Effector memory CD8-positive, alpha-beta T cell (primary cell): Measurements from ENCODE around the gene PTPA.

Experiments
- ATAC-seq: fragments of 150-1000 bp; cut with Tn5 transposase; replicated peaks from 2 replicates; pipeline ENCODE4 v1.10.0; 2021; ENCODE audit warnings: mild to moderate bottlenecking, moderate library complexity
- DNase-seq, 3 experiments: peaks; one replicate each; pipeline ENCODE4 v3.0.0; 2021
- H3K27ac Mint-ChIP-seq, 2 donors: one replicate each; pipeline ENCODE4 v1.8.0; 2022; ENCODE audit warnings: mild to moderate bottlenecking in 2 of 2, mixed read lengths in 2 of 2, moderate library complexity in 2 of 2
- H3K27me3 Mint-ChIP-seq, 2 donors: one replicate each; pipeline ENCODE4 v1.8.0; 2022; ENCODE audit warnings: mixed read lengths in 2 of 2
- H3K36me3 Mint-ChIP-seq: one replicate; pipeline ENCODE4 v1.8.0; 2022; ENCODE audit warnings: mild to moderate bottlenecking, moderate library complexity, mixed read lengths; ENCODE audit not compliant: insufficient read depth
- H3K4me1 Mint-ChIP-seq, 2 donors: one replicate each; pipeline ENCODE4 v1.8.0; 2022; ENCODE audit warnings: low read depth in 2 of 2, mixed read lengths in 2 of 2
- H3K4me3 Mint-ChIP-seq, 2 donors: one replicate each; pipeline ENCODE4 v1.8.0; 2022; ENCODE audit warnings: mild to moderate bottlenecking in 2 of 2, mixed read lengths in 2 of 2, moderate library complexity in 2 of 2
- H3K9me3 Mint-ChIP-seq, 2 donors: one replicate each; pipeline ENCODE4 v1.8.0; 2022; ENCODE audit warnings: mixed read lengths in 2 of 2

Gene PTPA

DNA sequence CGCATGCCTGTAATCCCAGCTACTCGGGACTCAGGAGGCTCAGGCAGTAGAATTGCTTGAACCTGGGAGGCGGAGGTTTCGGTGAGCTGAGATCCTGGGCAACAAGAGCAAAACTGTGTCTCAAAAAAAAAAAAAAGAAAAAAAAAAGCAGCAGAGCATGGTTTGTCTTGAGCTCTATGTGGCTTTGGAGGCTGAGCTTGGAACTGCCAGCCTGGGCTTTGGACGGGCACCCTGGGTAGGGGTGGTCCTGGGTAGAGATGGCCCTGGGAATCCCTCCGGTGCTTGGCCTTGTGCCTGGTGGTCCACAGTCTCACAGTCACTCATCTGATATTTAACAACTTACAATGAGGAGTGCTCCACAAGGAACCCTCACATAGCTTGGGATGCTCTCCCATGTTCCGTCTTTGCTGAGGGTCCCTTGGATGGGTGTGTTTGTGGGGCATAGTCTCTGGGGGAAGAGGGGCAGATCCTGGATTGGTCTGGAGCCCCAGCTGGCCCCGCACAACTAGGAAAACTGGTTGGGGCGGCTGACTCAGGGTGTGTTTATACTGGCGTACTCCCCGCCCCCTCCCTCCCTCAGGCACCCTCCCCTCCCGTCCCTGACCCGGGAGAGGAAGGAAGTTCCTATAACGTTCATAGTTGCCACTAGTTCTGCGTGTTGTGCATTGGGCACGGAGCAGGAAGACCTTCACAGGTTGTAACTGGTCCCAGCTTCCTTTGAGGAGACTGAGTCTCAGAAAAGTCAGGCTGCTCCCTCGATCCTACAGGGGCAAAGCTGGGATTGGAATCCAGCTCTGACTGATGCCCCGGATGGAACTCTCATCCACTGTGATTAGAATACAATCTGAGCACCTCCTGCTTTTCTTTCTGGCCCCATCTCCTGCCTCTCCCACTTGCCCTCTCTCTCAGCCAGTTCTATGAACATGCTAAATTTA is 55.7 kb downstream of the PTPA start:
- Mint-ChIP-seq H3K27me3 (no peaks in the 10 kb centered on the region), H3K27ac (peak overlapping the region in 1 of 2 donors; percentile 80), H3K9me3 (no peaks in the 10 kb centered on the region), H3K4me1 (peaks cover 8 to 10% of the 10 kb centered on the region in 2 donors), H3K4me3 (peak overlapping the region; percentile 43 to 68), H3K36me3 (no peaks in the 10 kb centered on the region)
- no peak for ATAC-seq
- DNase-seq, result no peak

- DNase-seq (no peak), ATAC-seq (no peak)
- peaks cover 9% of the 10 kb centered on the region for H3K36me3 Mint-ChIP-seq
- H3K4me3 Mint-ChIP-seq, result no peak overlapping the region
- H3K9me3 Mint-ChIP-seq, result no peaks in the 10 kb centered on the region
- no peak overlapping the region for H3K27ac Mint-ChIP-seq
- H3K27me3 Mint-ChIP-seq, result peaks cover 7 to 11% of the 10 kb centered on the region in 2 donors
- peaks cover 9 to 14% of the 10 kb centered on the region in 2 donors for H3K4me1 Mint-ChIP-seq
Measured at GRCh38 chr9:129170229-129170628, 59.0 kb downstream of the PTPA start.

- Mint-ChIP-seq H3K27ac (no peak overlapping the region), H3K4me1 (peaks cover 13 to 18% of the 10 kb centered on the region in 2 donors), H3K4me3 (no peak overlapping the region), H3K9me3 (no peaks in the 10 kb centered on the region), H3K27me3 (peaks cover 7 to 11% of the 10 kb centered on the region in 2 donors), H3K36me3 (peaks cover 21% of the 10 kb centered on the region)
- DNase-seq, result no peak
- no peak for ATAC-seq
Measured at GRCh38 chr9:129171993-129172751, 61.0 kb downstream of the PTPA start.

DNA sequence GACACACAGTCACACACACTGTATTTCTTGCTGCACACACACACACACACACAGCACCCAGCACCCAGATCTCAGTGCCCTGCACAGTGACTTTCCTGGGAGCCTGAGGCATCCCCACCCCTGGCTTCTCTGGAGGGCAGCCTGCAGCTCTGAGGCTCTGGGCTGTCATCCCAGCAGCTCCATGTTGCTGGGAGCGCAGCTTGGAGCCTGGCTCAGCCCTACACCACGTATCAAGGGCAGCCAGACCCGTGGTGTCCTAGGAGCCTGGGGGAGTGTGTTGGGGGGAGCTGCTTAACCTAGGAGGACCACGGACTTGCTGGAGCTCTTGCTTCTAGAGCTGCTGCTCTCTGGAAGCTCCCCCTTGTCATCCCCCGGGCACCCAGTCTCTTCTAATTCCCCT is 61.6 kb downstream of the PTPA start:
- Mint-ChIP-seq H3K36me3 (peaks cover 24% of the 10 kb centered on the region), H3K4me1 (peaks cover 7 to 12% of the 10 kb centered on the region in 2 donors), H3K27me3 (peaks cover 7 to 11% of the 10 kb centered on the region in 2 donors), H3K9me3 (no peaks in the 10 kb centered on the region), H3K4me3 (no peak overlapping the region), H3K27ac (no peak overlapping the region)
- DNase-seq (no peak), ATAC-seq (no peak)

DNA sequence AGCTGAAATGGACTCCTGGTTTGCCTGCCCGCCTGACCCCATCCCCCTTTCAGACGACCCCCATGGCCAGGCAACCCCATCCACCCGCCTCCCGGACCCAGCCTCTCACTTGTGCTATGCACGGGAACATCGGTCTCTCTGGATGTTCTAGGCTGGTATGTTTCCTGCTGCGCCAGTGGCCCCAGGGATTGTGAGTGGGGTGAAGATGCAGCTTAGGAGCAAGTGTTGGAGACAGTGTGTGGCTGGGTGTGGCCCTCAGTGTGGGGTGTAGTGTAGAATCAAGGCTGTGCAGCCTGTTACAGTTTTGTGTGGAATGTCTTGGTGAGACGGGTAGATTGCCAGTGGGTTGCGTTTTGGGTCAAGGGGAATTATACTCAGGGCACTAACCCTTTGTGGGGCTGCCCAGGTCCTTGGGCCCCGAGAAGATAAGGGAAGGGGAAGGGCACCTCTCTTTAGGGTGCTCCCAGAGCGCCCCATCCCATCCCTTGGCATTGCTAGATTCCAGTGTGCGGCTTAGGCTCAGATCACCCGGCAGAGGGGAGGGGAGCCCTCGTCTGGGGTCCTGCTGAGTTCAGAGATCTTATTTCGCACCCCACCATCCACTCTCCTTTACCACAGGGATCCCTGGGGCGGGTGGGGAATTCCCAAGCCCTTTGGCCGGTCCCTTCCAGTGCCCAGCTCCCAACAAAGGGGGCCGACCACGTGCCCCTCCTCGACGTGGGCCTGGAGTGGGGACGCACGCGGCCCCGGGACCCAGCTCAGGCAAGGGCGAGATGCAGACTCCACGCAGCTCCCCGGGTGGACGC is 62.3 kb downstream of the PTPA start:
- Mint-ChIP-seq H3K9me3 (no peaks in the 10 kb centered on the region), H3K4me3 (peak overlapping the region; percentile 87 to 89), H3K36me3 (peaks cover 28% of the 10 kb centered on the region), H3K27ac (peak overlapping the region in 1 of 2 donors; percentile 79), H3K27me3 (peaks cover 7 to 11% of the 10 kb centered on the region in 2 donors), H3K4me1 (peaks cover 5 to 9% of the 10 kb centered on the region in 2 donors)
- ATAC-seq (no peak), DNase-seq (no peak)

- Mint-ChIP-seq H3K36me3 (peaks cover 28% of the 10 kb centered on the region), H3K4me1 (peaks cover 8 to 9% of the 10 kb centered on the region in 2 donors), H3K4me3 (peak overlapping the region; percentile 87 to 89), H3K27me3 (peaks cover 7 to 11% of the 10 kb centered on the region in 2 donors), H3K9me3 (no peaks in the 10 kb centered on the region), H3K27ac (peak overlapping the region in 1 of 2 donors; percentile 79)
- DNase-seq, result peak; percentile 80 to 83 (median 81)
- peak; percentile 22 for ATAC-seq
Measured at GRCh38 chr9:129174102-129174723, 63.0 kb downstream of the PTPA start.

DNA sequence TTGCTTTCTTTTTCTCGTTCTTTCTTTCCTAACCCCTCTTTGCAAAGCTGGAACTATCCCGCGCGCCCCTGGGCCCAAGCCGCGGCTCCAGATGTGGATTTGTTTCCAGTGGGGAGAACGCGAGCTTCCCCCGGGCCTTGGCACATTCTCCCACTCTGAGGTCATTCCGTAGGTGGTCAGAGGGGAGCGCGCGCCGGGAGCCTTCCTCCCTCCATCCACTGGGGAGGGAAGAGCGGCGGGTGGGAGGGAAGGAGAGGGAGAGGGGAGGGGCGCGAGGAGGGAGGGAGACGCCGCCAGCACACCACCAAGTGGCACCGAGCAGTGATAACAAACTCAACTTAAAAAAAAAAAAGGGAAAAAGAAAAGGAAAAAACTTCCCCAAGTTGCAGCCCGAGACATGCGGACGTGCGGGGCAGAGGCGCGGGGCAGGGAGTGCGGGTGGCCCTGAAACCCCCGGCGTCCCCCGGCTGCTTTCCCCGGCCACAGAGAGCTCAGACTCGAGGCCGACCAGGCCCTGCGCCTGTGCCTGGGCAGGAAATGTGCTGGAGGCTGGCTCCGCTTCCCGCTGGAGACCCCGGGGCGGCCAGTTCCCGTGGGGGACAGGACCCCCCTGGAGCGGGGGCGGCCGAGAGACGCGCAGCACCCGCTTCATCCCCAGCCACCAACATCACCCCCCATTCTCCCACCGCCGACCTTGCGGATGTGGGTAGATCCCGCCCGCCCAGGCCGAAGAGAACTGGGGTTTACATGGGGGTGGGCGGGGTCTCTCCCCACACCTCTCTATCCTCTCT is 63.7 kb downstream of the PTPA start:
- peaks cover 28% of the 10 kb centered on the region for H3K36me3 Mint-ChIP-seq
- peak in 2 of 3 experiments; percentile 11 to 21 for DNase-seq
- peaks cover 7 to 11% of the 10 kb centered on the region in 2 donors for H3K27me3 Mint-ChIP-seq
- peak overlapping the region; percentile 87 to 89 for H3K4me3 Mint-ChIP-seq
- H3K9me3 Mint-ChIP-seq, result no peaks in the 10 kb centered on the region
- peak overlapping the region; percentile 62 to 79 for H3K27ac Mint-ChIP-seq
- H3K4me1 Mint-ChIP-seq, result peaks cover 8 to 9% of the 10 kb centered on the region in 2 donors
- no peak for ATAC-seq

GRCh38 chr9:129175515-129175824 is 64.3 kb downstream of the PTPA start:
- Mint-ChIP-seq H3K4me3 (peak overlapping the region; percentile 87 to 89), H3K27ac (peak overlapping the region; percentile 62 to 79), H3K4me1 (peaks cover 8 to 9% of the 10 kb centered on the region in 2 donors), H3K27me3 (peaks cover 7 to 11% of the 10 kb centered on the region in 2 donors), H3K36me3 (peaks cover 28% of the 10 kb centered on the region), H3K9me3 (no peaks in the 10 kb centered on the region)
- DNase-seq (no peak), ATAC-seq (no peak)

DNA sequence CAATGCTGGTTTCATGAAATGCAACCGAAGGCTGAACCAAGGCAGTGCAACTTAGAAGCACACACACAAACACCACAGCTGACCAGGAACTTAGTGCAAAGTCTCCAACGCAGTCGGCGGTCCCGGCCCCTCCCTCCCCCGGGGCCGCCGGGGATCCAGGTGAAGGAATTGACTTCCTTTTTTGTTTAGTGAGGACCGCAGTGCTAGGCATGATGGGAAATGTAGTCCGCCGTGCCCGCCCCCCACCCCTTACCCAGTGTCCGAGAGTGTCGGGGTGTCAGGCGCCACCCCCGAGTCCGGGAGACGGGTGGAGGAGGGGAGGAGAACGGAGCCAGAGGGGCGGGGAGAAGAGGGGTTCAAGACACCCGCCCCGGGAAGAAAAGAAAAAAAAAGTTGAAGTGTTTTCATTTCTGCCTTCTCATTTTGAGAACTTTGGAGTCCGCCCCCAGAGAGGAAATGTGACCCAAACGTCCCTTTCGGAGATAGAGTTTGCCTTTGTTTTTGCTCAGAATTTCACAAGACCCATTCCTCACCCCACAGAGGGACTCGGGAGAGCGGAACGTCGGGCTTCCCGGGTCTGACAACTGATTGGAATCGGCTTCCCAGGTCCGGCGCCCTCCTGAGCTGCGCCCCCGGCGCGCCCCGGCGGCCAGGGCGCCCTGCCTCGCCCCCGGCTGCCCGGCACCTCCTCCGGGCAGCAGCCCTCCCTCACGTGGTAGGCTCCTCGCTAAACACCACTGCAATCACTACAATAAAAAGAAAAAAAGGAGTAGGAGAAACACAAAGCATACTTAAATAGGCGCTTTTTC is 64.8 kb downstream of the PTPA start:
- Mint-ChIP-seq H3K36me3 (peaks cover 28% of the 10 kb centered on the region), H3K4me3 (peak overlapping the region; percentile 87 to 89), H3K27me3 (peaks cover 7 to 11% of the 10 kb centered on the region in 2 donors), H3K9me3 (no peaks in the 10 kb centered on the region), H3K27ac (peak overlapping the region; percentile 62 to 79), H3K4me1 (peaks cover 8 to 9% of the 10 kb centered on the region in 2 donors)
- ATAC-seq (peak; percentile 30), DNase-seq (peak; percentile 50 to 54 (median 51))

- Mint-ChIP-seq H3K9me3 (no peaks in the 10 kb centered on the region), H3K4me3 (peak overlapping the region; percentile 87 to 89), H3K4me1 (peaks cover 8 to 9% of the 10 kb centered on the region in 2 donors), H3K27me3 (peaks cover 7 to 11% of the 10 kb centered on the region in 2 donors), H3K27ac (peak overlapping the region; percentile 55 to 62), H3K36me3 (peaks cover 28% of the 10 kb centered on the region)
- no peak for ATAC-seq
- DNase-seq, result peak in 2 of 3 experiments; percentile 12 to 26
Measured at GRCh38 chr9:129176701-129177442, 65.7 kb downstream of the PTPA start.

- DNase-seq, result peak in 1 of 3 experiments; percentile 35
- ATAC-seq, result peak; percentile 4
- peak overlapping the region; percentile 90 for H3K4me3 Mint-ChIP-seq
- H3K27me3 Mint-ChIP-seq, result peaks cover 7 to 11% of the 10 kb centered on the region in 2 donors
- peaks cover 8 to 9% of the 10 kb centered on the region in 2 donors for H3K4me1 Mint-ChIP-seq
- H3K9me3 Mint-ChIP-seq, result no peaks in the 10 kb centered on the region
- H3K27ac Mint-ChIP-seq, result peak overlapping the region in 1 of 2 donors; percentile 85
- H3K36me3 Mint-ChIP-seq, result peaks cover 28% of the 10 kb centered on the region
Measured at GRCh38 chr9:129177443-129177790, 66.2 kb downstream of the PTPA start.
